ENCODE data around the gene CNTN1.

DNA sequence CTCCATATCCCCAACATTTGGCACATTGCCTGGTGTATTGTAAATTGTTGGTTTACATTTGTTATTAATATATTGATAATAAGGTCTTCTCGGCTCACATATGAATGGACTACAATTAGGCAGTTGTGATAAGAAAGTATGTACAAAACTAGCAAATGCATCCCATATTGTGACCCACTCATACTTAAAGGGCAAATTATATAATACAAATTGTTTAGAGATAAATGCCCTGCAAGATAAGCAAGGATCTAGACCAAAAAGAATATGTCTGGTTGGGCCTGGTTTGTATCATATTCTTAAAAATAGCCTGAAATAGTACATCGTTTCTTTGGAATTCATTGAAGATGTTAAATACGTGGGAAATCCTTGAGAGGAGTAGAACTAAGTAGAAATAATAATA lies 151.3 kb downstream of the CNTN1 start:
- TF ChIP-seq, protein P1, sequence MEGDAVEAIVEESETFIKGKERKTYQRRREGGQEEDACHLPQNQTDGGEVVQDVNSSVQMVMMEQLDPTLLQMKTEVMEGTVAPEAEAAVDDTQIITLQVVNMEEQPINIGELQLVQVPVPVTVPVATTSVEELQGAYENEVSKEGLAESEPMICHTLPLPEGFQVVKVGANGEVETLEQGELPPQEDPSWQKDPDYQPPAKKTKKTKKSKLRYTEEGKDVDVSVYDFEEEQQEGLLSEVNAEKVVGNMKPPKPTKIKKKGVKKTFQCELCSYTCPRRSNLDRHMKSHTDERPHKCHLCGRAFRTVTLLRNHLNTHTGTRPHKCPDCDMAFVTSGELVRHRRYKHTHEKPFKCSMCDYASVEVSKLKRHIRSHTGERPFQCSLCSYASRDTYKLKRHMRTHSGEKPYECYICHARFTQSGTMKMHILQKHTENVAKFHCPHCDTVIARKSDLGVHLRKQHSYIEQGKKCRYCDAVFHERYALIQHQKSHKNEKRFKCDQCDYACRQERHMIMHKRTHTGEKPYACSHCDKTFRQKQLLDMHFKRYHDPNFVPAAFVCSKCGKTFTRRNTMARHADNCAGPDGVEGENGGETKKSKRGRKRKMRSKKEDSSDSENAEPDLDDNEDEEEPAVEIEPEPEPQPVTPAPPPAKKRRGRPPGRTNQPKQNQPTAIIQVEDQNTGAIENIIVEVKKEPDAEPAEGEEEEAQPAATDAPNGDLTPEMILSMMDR (IDR thresholded peaks at IDR 0.05; ENCODE audit: borderline replicate concordance, extremely low read depth, low read length, poor library complexity, severe bottlenecking), result no peak
- no peak for TF ChIP-seq EZH2 (IDR thresholded peaks at IDR 0.05; ENCODE audit: borderline replicate concordance, low read depth, low read length, severe bottlenecking)

Measured in DND-41 (cell line).